ENCODE results near the gene GCNA. TPM values are rescaled to one million over a fixed set of nuclear protein-coding genes. Genes with fewer than 3 reads are reported as not detected.

The GCNA gene
- total and polyA plus RNA-seq, 2 experiments from 2014 or later: 1.2 to 1.5 TPM

- peaks cover 7% of the 10 kb centered on the region for H3K27me3 Mint-ChIP-seq (ENCODE audit: insufficient read depth, low read depth, poor library complexity)
Observed at GRCh38 chrX:71573590-71573989, 4.6 kb upstream of the GCNA start.

More at GRCh38 chrX:71573590-71573989, 4.6 kb upstream of the GCNA start:
- Histone ChIP-seq H3K79me2 (replicated peaks; ENCODE audit: insufficient read depth) (0 out of 2 replicates have a peak, but pooled peaks cover 3% of the 10 kb centered on the region), H3K9me2 (ENCODE audit: insufficient read depth) (no peaks in the 10 kb centered on the region), H3F3A (replicated peaks; ENCODE audit: low read depth) (no peaks in the 10 kb centered on the region), H3K4me2 (no peak overlapping the region), H3K36me3 (ENCODE audit: insufficient read depth) (peaks cover 17% of the 10 kb centered on the region), H2AFZ (no peak overlapping the region), H3K4me1 (ENCODE audit: insufficient read depth) (no peaks in the 10 kb centered on the region), H3K27me3 (ENCODE audit: insufficient read depth) (no peaks in the 10 kb centered on the region), H3K4me3 (no peak overlapping the region), H3K27ac (ENCODE audit: low read depth) (no peak overlapping the region), H4K20me1 (replicated peaks; ENCODE audit: insufficient read depth) (no peaks in the 10 kb centered on the region)
- no peaks in the 10 kb centered on the region for H3K9me3 Mint-ChIP-seq
- ATAC-seq (no peak), DNase-seq (ENCODE audit: low spot score) (no peak)
- peaks cover 5% of the 10 kb centered on the region; the same call in 2 of the 3 replicates for H3K4me1 Mint-ChIP-seq
- H3K27ac Mint-ChIP-seq: no peak overlapping the region
- TF ChIP-seq EZH2 (IDR thresholded peaks at IDR 0.05; ENCODE audit: low read depth, unreplicated experiment) (no peak), JUNB (IDR thresholded peaks at IDR 0.05; ENCODE audit: unreplicated experiment) (no peak), ETS1 (IDR thresholded peaks at IDR 0.05) (no peak), CREB1 (CRISPR knock-in tag; IDR thresholded peaks at IDR 0.05; ENCODE audit: low read depth) (no peak), EZH2phosphoT487 (IDR thresholded peaks at IDR 0.05; ENCODE audit: unreplicated experiment) (no peak), REST (IDR thresholded peaks at IDR 0.05; ENCODE audit: unreplicated experiment) (no peak), ZNF114 (CRISPR knock-in tag; IDR thresholded peaks at IDR 0.05) (no peak), POLR2AphosphoS5 (IDR thresholded peaks at IDR 0.05; ENCODE audit: low read depth) (no peak), ZNF331 (CRISPR knock-in tag; IDR thresholded peaks at IDR 0.05; ENCODE audit: low read depth) (no peak), STAT1 (IDR thresholded peaks at IDR 0.05; ENCODE audit: unreplicated experiment) (no peak), NANOG (IDR thresholded peaks at IDR 0.05; ENCODE audit: borderline replicate concordance) (no peak)
- TF ChIP-seq, protein P1, sequence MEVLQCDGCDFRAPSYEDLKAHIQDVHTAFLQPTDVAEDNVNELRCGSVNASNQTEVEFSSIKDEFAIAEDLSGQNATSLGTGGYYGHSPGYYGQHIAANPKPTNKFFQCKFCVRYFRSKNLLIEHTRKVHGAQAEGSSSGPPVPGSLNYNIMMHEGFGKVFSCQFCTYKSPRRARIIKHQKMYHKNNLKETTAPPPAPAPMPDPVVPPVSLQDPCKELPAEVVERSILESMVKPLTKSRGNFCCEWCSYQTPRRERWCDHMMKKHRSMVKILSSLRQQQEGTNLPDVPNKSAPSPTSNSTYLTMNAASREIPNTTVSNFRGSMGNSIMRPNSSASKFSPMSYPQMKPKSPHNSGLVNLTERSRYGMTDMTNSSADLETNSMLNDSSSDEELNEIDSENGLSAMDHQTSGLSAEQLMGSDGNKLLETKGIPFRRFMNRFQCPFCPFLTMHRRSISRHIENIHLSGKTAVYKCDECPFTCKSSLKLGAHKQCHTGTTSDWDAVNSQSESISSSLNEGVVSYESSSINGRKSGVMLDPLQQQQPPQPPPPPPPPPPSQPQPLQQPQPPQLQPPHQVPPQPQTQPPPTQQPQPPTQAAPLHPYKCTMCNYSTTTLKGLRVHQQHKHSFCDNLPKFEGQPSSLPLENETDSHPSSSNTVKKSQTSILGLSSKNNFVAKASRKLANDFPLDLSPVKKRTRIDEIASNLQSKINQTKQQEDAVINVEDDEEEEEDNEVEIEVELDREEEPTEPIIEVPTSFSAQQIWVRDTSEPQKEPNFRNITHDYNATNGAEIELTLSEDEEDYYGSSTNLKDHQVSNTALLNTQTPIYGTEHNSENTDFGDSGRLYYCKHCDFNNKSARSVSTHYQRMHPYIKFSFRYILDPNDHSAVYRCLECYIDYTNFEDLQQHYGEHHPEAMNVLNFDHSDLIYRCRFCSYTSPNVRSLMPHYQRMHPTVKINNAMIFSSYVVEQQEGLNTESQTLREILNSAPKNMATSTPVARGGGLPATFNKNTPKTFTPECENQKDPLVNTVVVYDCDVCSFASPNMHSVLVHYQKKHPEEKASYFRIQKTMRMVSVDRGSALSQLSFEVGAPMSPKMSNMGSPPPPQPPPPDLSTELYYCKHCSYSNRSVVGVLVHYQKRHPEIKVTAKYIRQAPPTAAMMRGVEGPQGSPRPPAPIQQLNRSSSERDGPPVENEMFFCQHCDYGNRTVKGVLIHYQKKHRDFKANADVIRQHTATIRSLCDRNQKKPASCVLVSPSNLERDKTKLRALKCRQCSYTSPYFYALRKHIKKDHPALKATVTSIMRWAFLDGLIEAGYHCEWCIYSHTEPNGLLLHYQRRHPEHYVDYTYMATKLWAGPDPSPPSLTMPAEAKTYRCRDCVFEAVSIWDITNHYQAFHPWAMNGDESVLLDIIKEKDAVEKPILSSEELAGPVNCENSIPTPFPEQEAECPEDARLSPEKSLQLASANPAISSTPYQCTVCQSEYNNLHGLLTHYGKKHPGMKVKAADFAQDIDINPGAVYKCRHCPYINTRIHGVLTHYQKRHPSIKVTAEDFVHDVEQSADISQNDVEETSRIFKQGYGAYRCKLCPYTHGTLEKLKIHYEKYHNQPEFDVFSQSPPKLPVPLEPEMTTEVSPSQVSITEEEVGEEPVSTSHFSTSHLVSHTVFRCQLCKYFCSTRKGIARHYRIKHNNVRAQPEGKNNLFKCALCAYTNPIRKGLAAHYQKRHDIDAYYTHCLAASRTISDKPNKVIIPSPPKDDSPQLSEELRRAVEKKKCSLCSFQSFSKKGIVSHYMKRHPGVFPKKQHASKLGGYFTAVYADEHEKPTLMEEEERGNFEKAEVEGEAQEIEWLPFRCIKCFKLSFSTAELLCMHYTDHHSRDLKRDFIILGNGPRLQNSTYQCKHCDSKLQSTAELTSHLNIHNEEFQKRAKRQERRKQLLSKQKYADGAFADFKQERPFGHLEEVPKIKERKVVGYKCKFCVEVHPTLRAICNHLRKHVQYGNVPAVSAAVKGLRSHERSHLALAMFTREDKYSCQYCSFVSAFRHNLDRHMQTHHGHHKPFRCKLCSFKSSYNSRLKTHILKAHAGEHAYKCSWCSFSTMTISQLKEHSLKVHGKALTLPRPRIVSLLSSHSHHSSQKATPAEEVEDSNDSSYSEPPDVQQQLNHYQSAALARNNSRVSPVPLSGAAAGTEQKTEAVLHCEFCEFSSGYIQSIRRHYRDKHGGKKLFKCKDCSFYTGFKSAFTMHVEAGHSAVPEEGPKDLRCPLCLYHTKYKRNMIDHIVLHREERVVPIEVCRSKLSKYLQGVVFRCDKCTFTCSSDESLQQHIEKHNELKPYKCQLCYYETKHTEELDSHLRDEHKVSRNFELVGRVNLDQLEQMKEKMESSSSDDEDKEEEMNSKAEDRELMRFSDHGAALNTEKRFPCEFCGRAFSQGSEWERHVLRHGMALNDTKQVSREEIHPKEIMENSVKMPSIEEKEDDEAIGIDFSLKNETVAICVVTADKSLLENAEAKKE (CRISPR knock-in tag; IDR thresholded peaks at IDR 0.05): no peak
- TF ChIP-seq, protein P2, sequence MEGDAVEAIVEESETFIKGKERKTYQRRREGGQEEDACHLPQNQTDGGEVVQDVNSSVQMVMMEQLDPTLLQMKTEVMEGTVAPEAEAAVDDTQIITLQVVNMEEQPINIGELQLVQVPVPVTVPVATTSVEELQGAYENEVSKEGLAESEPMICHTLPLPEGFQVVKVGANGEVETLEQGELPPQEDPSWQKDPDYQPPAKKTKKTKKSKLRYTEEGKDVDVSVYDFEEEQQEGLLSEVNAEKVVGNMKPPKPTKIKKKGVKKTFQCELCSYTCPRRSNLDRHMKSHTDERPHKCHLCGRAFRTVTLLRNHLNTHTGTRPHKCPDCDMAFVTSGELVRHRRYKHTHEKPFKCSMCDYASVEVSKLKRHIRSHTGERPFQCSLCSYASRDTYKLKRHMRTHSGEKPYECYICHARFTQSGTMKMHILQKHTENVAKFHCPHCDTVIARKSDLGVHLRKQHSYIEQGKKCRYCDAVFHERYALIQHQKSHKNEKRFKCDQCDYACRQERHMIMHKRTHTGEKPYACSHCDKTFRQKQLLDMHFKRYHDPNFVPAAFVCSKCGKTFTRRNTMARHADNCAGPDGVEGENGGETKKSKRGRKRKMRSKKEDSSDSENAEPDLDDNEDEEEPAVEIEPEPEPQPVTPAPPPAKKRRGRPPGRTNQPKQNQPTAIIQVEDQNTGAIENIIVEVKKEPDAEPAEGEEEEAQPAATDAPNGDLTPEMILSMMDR (conservative IDR thresholded peaks at IDR 0.05; ENCODE audit: low read depth in 2 of 2): no peak
- peaks cover 75% of the 10 kb centered on the region for H3K36me3 Mint-ChIP-seq (ENCODE audit: low read depth)
- H3K4me3 Mint-ChIP-seq: no peak overlapping the region

Measured in GM23338 (cell line).